ENCODE results near the gene TWIST2.

The TWIST2 gene

DNA sequence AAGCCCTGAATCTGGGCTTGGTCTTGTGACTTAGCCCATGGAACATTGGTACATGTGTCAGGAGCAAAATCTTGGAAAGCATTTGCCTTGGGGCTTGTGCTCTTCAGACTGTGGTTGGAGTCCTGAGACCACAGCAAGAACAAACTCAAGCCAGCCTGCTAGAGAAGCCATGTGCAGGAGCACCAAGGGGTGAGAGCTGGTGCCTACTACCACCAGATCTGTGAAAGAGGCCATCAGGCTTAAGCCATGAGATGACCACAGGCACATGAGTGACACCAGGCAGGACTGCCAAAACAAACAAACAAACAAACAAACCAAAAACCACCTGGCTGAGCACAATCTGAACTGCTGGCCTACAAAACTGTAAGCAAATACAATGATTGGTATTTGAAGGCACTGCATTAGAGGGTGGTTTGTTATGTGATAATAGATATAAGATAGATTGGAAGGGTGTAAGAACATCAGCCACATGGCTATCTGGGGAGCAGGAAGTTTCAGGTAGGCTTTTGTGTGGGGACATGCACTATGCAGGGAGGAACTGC, 9.0 kb upstream of the TWIST2 start:
- Histone ChIP-seq H3K4me2 (ENCODE audit: low read depth, low read length) (no peak overlapping the region), H3K4me1 (ENCODE audit: low read length) (no peaks in the 10 kb centered on the region), H3K4me3 (ENCODE audit: low read length) (no peak overlapping the region), H2AFZ (ENCODE audit: low read length) (no peak overlapping the region), H3K27me3 (replicated peaks; ENCODE audit: insufficient read depth, low read length) (no peaks in the 10 kb centered on the region), H3K36me3 (replicated peaks; ENCODE audit: insufficient read depth, low read length) (no peaks in the 10 kb centered on the region), H4K20me1 (ENCODE audit: insufficient read depth, low read length) (no peaks in the 10 kb centered on the region), H3K9me3 (replicated peaks; ENCODE audit: insufficient read depth, low read length) (no peaks in the 10 kb centered on the region), H3K9ac (ENCODE audit: low read length) (no peak overlapping the region), H3K27ac (ENCODE audit: low read length) (no peak overlapping the region), H3K9me2 (replicated peaks; ENCODE audit: insufficient read depth, low read length) (no peaks in the 10 kb centered on the region), H3K79me2 (ENCODE audit: low read length) (no peaks in the 10 kb centered on the region), H3F3A (ENCODE audit: insufficient read depth, low read length) (no peaks in the 10 kb centered on the region)
- DNase-seq: no peak
- TF ChIP-seq, protein P1, sequence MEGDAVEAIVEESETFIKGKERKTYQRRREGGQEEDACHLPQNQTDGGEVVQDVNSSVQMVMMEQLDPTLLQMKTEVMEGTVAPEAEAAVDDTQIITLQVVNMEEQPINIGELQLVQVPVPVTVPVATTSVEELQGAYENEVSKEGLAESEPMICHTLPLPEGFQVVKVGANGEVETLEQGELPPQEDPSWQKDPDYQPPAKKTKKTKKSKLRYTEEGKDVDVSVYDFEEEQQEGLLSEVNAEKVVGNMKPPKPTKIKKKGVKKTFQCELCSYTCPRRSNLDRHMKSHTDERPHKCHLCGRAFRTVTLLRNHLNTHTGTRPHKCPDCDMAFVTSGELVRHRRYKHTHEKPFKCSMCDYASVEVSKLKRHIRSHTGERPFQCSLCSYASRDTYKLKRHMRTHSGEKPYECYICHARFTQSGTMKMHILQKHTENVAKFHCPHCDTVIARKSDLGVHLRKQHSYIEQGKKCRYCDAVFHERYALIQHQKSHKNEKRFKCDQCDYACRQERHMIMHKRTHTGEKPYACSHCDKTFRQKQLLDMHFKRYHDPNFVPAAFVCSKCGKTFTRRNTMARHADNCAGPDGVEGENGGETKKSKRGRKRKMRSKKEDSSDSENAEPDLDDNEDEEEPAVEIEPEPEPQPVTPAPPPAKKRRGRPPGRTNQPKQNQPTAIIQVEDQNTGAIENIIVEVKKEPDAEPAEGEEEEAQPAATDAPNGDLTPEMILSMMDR (IDR thresholded peaks at IDR 0.05; ENCODE audit: low read length): no peak

DNA sequence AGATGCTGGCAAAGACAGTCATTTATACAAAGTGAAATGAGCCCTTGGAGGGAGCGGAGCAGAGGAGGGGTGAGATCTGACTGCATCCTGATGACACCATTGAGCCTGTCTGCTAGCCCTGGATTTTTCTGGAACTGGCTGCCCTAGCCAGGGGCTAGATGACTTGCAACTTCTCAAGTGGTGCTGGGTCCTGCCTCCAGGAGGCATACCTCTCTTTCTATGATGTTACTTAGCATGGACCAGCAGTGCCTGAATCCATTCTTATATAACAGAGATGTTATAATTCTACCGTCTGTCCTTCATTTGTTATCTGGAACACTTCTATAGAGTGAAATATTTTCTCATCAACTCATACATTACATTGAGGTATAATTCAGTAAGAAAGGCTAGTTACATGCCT, 8.5 kb upstream of the TWIST2 start:
- Histone ChIP-seq H3K4me1 (ENCODE audit: low read length) (no peaks in the 10 kb centered on the region), H2AFZ (ENCODE audit: low read length) (no peak overlapping the region), H3K9ac (ENCODE audit: low read length) (no peak overlapping the region), H3K4me3 (ENCODE audit: low read length) (no peak overlapping the region), H3K27ac (ENCODE audit: low read length) (no peak overlapping the region), H3K36me3 (replicated peaks; ENCODE audit: insufficient read depth, low read length) (no peaks in the 10 kb centered on the region), H3K27me3 (replicated peaks; ENCODE audit: insufficient read depth, low read length) (no peaks in the 10 kb centered on the region), H3K79me2 (ENCODE audit: low read length) (no peaks in the 10 kb centered on the region), H4K20me1 (ENCODE audit: insufficient read depth, low read length) (no peaks in the 10 kb centered on the region), H3F3A (ENCODE audit: insufficient read depth, low read length) (no peaks in the 10 kb centered on the region), H3K4me2 (ENCODE audit: low read depth, low read length) (no peak overlapping the region), H3K9me3 (replicated peaks; ENCODE audit: insufficient read depth, low read length) (no peaks in the 10 kb centered on the region), H3K9me2 (replicated peaks; ENCODE audit: insufficient read depth, low read length) (no peaks in the 10 kb centered on the region)
- TF ChIP-seq, protein P1 (IDR thresholded peaks at IDR 0.05; ENCODE audit: low read length): no peak
- TF ChIP-seq EZH2 (optimal IDR thresholded peaks at IDR 0.05; ENCODE audit: low read depth, low read length): no peak
- no peak for TF ChIP-seq EZH2phosphoT487 (IDR thresholded peaks at IDR 0.05; ENCODE audit: low read length)
- no peak for DNase-seq

DNA sequence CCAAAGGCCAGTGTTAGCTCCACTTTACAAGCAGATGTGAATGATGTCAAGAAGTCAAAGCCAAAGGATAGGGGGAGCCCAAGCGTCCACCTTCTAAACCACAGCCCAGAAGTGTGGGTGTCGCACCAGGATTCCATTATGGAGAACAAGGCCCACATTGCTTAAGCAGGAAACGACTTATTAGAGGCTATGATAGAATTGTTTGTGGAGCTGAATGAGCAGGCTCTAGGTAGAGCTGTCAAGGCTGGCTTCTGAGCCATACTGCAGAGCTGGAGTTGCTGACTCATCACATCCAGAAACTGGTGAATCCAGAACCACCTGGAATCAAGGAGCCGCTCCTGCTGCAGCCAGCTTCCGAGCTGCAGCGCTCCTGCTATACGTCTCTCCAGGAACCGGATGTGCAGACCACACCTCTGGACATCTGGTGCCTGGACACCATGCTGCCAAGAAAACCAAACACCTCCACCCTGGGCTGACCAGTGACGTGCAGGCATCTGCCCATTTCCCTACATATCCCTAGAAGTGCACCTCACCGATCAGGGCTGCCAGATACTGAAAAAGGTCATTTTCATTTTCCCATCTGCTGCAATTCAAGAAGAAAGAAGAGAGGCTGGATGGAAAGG, 6.2 kb upstream of the TWIST2 start:
- Histone ChIP-seq H3K9me2 (replicated peaks; ENCODE audit: insufficient read depth, low read length) (no peaks in the 10 kb centered on the region), H3F3A (ENCODE audit: insufficient read depth, low read length) (no peaks in the 10 kb centered on the region), H4K20me1 (ENCODE audit: insufficient read depth, low read length) (no peaks in the 10 kb centered on the region), H2AFZ (ENCODE audit: low read length) (no peak overlapping the region), H3K9ac (ENCODE audit: low read length) (no peak overlapping the region), H3K4me1 (ENCODE audit: low read length) (no peaks in the 10 kb centered on the region), H3K4me3 (ENCODE audit: low read length) (no peak overlapping the region), H3K79me2 (ENCODE audit: low read length) (no peaks in the 10 kb centered on the region), H3K36me3 (replicated peaks; ENCODE audit: insufficient read depth, low read length) (no peaks in the 10 kb centered on the region), H3K27ac (ENCODE audit: low read length) (no peak overlapping the region), H3K9me3 (replicated peaks; ENCODE audit: insufficient read depth, low read length) (no peaks in the 10 kb centered on the region), H3K4me2 (ENCODE audit: low read depth, low read length) (no peak overlapping the region), H3K27me3 (replicated peaks; ENCODE audit: insufficient read depth, low read length) (no peaks in the 10 kb centered on the region)
- TF ChIP-seq, protein P1 (IDR thresholded peaks at IDR 0.05; ENCODE audit: low read length): no peak
- TF ChIP-seq EZH2phosphoT487 (IDR thresholded peaks at IDR 0.05; ENCODE audit: low read length) (no peak), EZH2 (optimal IDR thresholded peaks at IDR 0.05; ENCODE audit: low read depth, low read length) (no peak)
- no peak for DNase-seq
